ENCODE results near the gene PHACTR3.

The PHACTR3 gene

GRCh38 chr20:59742351-59743095, 138.2 kb downstream of the PHACTR3 start:
- DNase-seq (ENCODE audit: low read depth) = no peak
- no peak for TF ChIP-seq CTCF (conservative IDR thresholded peaks at IDR 0.05; ENCODE audit: control insufficient read depth, insufficient read depth, low read depth, low read length)
- H3K4me3 ChIP-seq (ENCODE audit: control insufficient read depth, low read depth, low read length) = no peak overlapping the region

GRCh38 chr20:59743308-59743707, 139.0 kb downstream of the PHACTR3 start:
- no peak overlapping the region for H3K4me3 ChIP-seq (ENCODE audit: control insufficient read depth, low read depth, low read length)
- DNase-seq (ENCODE audit: low read depth) = no peak
- TF ChIP-seq CTCF (conservative IDR thresholded peaks at IDR 0.05; ENCODE audit: control insufficient read depth, insufficient read depth, low read depth, low read length) = no peak

GRCh38 chr20:59743767-59744485, 139.6 kb downstream of the PHACTR3 start:
- H3K4me3 ChIP-seq (ENCODE audit: control insufficient read depth, low read depth, low read length) = no peak overlapping the region
- DNase-seq (ENCODE audit: low read depth) = no peak
- no peak for TF ChIP-seq CTCF (conservative IDR thresholded peaks at IDR 0.05; ENCODE audit: control insufficient read depth, insufficient read depth, low read depth, low read length)

GRCh38 chr20:59744756-59745155, 140.4 kb downstream of the PHACTR3 start:
- DNase-seq (ENCODE audit: low read depth) = no peak
- TF ChIP-seq CTCF (conservative IDR thresholded peaks at IDR 0.05; ENCODE audit: control insufficient read depth, insufficient read depth, low read depth, low read length) = no peak
- no peak overlapping the region for H3K4me3 ChIP-seq (ENCODE audit: control insufficient read depth, low read depth, low read length)

- TF ChIP-seq CTCF (conservative IDR thresholded peaks at IDR 0.05; ENCODE audit: control insufficient read depth, insufficient read depth, low read depth, low read length) = no peak
- no peak for DNase-seq (ENCODE audit: low read depth)
- H3K4me3 ChIP-seq (ENCODE audit: control insufficient read depth, low read depth, low read length) = no peak overlapping the region
Measured at GRCh38 chr20:59745201-59745600, 140.9 kb downstream of the PHACTR3 start.

GRCh38 chr20:59745716-59746115, 141.4 kb downstream of the PHACTR3 start:
- no peak overlapping the region for H3K4me3 ChIP-seq (ENCODE audit: control insufficient read depth, low read depth, low read length)
- TF ChIP-seq CTCF (conservative IDR thresholded peaks at IDR 0.05; ENCODE audit: control insufficient read depth, insufficient read depth, low read depth, low read length) = no peak
- no peak for DNase-seq (ENCODE audit: low read depth)
